ENCODE data around the gene ISYNA1.

ISYNA1 gene

GRCh38 chr19:18390065-18390907 is 47.6 kb downstream of the ISYNA1 start:
- DNase-seq = no peak

DNA sequence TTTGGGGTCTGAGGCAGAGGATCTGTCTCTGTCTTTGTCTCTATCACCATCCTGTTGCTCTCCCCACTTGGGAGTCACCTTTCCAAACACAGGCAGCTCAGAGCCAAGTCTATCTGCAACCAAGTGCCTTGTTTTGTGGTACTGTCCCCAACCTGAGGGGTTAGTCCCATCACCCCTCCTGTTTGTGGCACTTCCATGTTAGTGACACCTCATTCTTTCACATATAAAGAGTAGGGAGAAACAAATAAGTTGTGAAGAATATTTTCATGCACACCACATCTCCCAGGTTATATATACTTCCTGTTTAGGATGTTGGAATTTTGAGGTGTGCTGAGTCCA is 48.2 kb downstream of the ISYNA1 start:
- no peak for DNase-seq

DNA sequence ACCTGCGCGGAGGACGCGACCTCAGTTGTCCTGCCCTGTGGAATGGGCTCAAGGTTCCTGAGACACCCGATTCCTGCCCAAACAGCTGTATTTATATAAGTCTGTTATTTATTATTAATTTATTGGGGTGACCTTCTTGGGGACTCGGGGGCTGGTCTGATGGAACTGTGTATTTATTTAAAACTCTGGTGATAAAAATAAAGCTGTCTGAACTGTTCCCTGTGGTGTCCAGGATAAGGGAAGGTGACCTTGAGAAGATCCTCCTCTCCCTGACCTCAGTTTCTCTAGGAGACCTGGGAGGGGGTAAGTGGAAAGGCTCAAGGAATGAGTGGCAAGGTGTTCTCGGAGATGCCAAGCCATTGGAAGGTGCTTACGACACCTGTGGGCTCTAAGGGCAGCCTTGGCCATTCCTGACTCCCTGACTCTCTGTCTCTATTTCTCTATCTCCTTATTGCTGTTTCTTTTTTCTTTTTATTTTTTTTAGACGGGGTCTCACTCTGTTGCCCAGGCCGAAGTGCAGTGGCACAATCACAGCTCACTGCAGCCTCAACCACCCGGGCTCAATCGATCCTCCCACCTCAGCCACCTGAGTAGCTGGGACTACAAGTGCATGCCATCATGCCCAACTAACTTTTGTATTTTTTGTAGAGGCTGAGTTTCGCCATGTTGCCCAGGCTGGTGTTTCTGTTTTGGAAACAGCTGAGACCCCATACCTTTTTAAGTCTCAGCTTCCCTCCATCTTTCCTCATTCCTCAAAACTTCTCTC is 48.8 kb downstream of the ISYNA1 start:
- DNase-seq = no peak

GRCh38 chr19:18388100-18388959 is 49.6 kb downstream of the ISYNA1 start:
- peak; percentile 72 for DNase-seq

GRCh38 chr19:18386543-18387271 is 51.2 kb downstream of the ISYNA1 start:
- DNase-seq = no peak

DNA sequence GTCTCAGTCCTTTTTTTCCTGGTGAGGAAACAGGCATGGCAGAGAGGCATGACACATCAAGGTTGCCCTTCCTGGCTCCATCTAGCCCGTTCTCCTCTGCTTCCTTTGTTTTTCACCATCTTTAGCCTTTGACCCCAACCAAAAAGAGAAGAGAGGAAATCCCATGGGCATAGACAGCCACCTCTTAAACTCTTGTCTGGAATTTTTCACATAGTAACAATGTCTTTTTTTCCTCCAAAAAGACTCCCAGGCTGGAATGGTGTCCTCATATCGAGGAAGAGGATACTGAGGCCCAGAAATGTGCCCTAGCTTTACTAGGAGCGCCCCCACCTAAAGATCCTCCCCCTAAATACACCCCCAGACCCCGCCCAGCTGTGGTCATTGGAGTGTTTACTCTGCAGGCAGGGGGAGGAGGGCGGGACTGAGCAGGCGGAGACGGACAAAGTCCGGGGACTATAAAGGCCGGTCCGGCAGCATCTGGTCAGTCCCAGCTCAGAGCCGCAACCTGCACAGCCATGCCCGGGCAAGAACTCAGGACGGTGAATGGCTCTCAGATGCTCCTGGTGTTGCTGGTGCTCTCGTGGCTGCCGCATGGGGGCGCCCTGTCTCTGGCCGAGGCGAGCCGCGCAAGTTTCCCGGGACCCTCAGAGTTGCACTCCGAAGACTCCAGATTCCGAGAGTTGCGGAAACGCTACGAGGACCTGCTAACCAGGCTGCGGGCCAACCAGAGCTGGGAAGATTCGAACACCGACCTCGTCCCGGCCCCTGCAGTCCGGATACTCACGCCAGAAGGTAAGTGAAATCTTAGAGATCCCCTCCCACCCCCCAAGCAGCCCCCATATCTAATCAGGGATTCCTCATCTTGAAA is 52.0 kb downstream of the ISYNA1 start, which contains the start of gene GDF15:
Gene GDF15 (plus strand): TSS at position 484 of the 868 bp plus-strand sequence. CDS start 32 bp downstream, at position 516.
- DNase-seq = peak; percentile 26

DNA sequence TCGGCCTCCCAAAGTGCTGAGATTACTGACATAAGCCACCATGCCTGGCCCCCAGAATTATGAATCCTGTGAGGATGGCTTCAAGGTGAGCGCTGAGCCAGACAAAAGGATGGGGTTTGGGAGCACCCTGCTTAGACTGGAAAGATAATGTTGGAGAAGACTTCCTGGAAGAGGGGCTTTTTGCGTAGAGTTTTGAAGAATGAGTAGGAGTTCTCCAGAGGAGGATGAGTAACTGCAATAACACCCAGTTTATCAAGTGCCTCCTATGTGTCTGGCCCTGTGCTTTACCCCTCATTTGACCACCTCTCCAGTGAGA is 52.6 kb downstream of the ISYNA1 start:
- no peak for DNase-seq

DNA sequence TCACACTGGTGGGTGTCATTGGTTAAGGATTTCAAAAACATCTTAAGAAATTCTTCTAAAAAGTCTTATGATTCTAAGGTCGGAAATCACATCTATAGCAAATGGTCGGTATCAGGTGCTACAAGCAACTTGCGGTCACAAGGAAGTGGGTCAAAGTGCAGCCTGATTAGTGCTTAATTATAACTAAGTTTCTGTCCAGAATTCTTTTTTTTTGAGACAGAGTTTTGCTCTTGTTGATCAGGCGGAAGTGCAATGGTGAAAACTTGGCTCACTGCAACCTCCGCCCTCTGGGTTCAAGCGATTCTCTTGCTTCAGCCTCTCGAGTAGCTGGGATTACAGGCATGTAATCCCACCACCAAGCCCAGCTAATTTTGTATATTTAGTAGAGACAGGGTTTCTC is 53.2 kb downstream of the ISYNA1 start:
- DNase-seq = no peak

All from T-helper 9 cell (primary cell).